IMR-90 (cell line): ENCODE results near the gene RGS12. TPM values are rescaled to one million over a fixed set of nuclear protein-coding genes. Genes with fewer than 3 reads are reported as not detected.

Experiments
- ATAC-seq: fragments of 200-7000 bp; cut with Tn5 transposase; 2 replicates; pipeline ENCODE4 v1.9.1; 2020; ENCODE audit warnings: low read depth, mild to moderate bottlenecking, moderate library complexity
- BruUV-seq: library from RNA; stranded (reverse); fragments of 400-500 nt; replicated peaks from 2 replicates; lab custom pipeline; 2021; lab: Mats Ljungman, UMichigan
- CTCF ChIA-PET: fragments of 300-600 bp; formaldehyde crosslinking; extraction: SDS; loops from one replicate; lab custom pipeline; 2021; ENCODE audit warnings: antibody characterized with exemption; lab: Yijun Ruan, JAX
- POLR2A ChIA-PET: fragments of 300-600 bp; sonication (Branson Sonifier 250); formaldehyde crosslinking; loops from one replicate; lab custom pipeline; 2022; ENCODE audit warnings: antibody characterized with exemption; ENCODE audit not compliant: unreplicated experiment; lab: Charles Lee
- DNase-seq: peaks from one replicate; pipeline ENCODE4 v3.0.0; 2013
- H2AFZ ChIP-seq: replicated peaks from 2 replicates; pipeline ENCODE3; 2013; ENCODE audit warnings: low read length, mild to moderate bottlenecking; ENCODE audit not compliant: poor library complexity
- H2AK5ac ChIP-seq: 2 replicates; pipeline ENCODE4 v1.6.1; 2013; ENCODE audit warnings: low read depth, low read length, inconsistent platforms
- H2AK9ac ChIP-seq: replicated peaks from 2 replicates; pipeline ENCODE3; 2013; ENCODE audit warnings: mild to moderate bottlenecking, low read depth, low read length, moderate library complexity; ENCODE audit not compliant: poor library complexity
- H2BK120ac ChIP-seq: 2 replicates; pipeline ENCODE4 v1.6.1; 2013; ENCODE audit warnings: low read depth, low read length, inconsistent platforms
- H2BK15ac ChIP-seq: 3 replicates; pipeline ENCODE4 v1.6.1; 2013; ENCODE audit warnings: low read depth, low read length, inconsistent platforms
- H2BK20ac ChIP-seq: 2 replicates; pipeline ENCODE4 v1.6.1; 2013; ENCODE audit warnings: low read depth, mild to moderate bottlenecking, inconsistent platforms, low read length, moderate library complexity
- H2BK5ac ChIP-seq: 2 replicates; pipeline ENCODE4 v1.6.1; 2013; ENCODE audit warnings: mild to moderate bottlenecking, low read depth, low read length, inconsistent platforms; ENCODE audit not compliant: poor library complexity, severe bottlenecking
- H3K14ac ChIP-seq: replicated peaks from 2 replicates; pipeline ENCODE4 v1.6.1; 2013; ENCODE audit warnings: low read depth, low read length, inconsistent platforms
- H3K18ac ChIP-seq: 2 replicates; pipeline ENCODE4 v1.6.1; 2013; ENCODE audit warnings: low read depth, low read length, control low read depth
- H3K23ac ChIP-seq: 2 replicates; pipeline ENCODE4 v1.6.1; 2013; ENCODE audit warnings: low read depth, low read length, inconsistent platforms
- H3K27ac ChIP-seq: 2 replicates; pipeline ENCODE4 v1.5.1; 2013; ENCODE audit warnings: mild to moderate bottlenecking, control low read depth, low read length; ENCODE audit not compliant: insufficient read depth
- H3K27me3 ChIP-seq: 2 replicates; pipeline ENCODE4 v1.6.1; 2013; ENCODE audit warnings: low read length; ENCODE audit not compliant: control insufficient read depth, insufficient read depth
- H3K36me3 ChIP-seq: 2 replicates; pipeline ENCODE4 v1.6.1; 2013; ENCODE audit warnings: low read length, mixed read lengths; ENCODE audit not compliant: control insufficient read depth, insufficient read depth
- H3K4ac ChIP-seq: 2 replicates; pipeline ENCODE4 v1.6.1; 2013; ENCODE audit warnings: low read depth, low read length, inconsistent platforms
- H3K4me1 ChIP-seq: 2 replicates; pipeline ENCODE4 v1.6.1; 2013; ENCODE audit warnings: low read length, mixed read lengths; ENCODE audit not compliant: control insufficient read depth, insufficient read depth
- H3K4me2 ChIP-seq: 2 replicates; pipeline ENCODE4 v1.6.1; 2013; ENCODE audit warnings: low read depth, mild to moderate bottlenecking, control low read depth, low read length, moderate library complexity
- H3K4me3 ChIP-seq: 2 replicates; pipeline ENCODE4 v1.5.1; 2013; ENCODE audit warnings: low read depth, mild to moderate bottlenecking, control low read depth, low read length, moderate library complexity; ENCODE audit not compliant: insufficient read depth
- H3K56ac ChIP-seq: 2 replicates; pipeline ENCODE4 v1.6.1; 2013; ENCODE audit warnings: low read length, inconsistent platforms; ENCODE audit not compliant: insufficient read depth; ENCODE audit errors: extremely low read depth
- H3K79me1 ChIP-seq, 2 experiments: 2 replicates each; pipeline ENCODE4 v1.6.1; 2013; ENCODE audit warnings: low read length in 2 of 2, inconsistent platforms in 1 of 2, low read depth in 1 of 2
- H3K9ac ChIP-seq: 2 replicates; pipeline ENCODE4 v1.6.1; 2013; ENCODE audit warnings: low read depth, low read length, control low read depth
- H3K9me1 ChIP-seq: 2 replicates; pipeline ENCODE4 v1.6.1; 2013; ENCODE audit warnings: low read length, inconsistent platforms; ENCODE audit not compliant: insufficient read depth
- H3K9me3 ChIP-seq: 2 replicates; pipeline ENCODE4 v1.6.1; 2013; ENCODE audit warnings: low read length; ENCODE audit not compliant: control insufficient read depth, insufficient read depth
- H4K20me1 ChIP-seq: 2 replicates; pipeline ENCODE4 v1.6.1; 2013; ENCODE audit warnings: low read length, inconsistent platforms; ENCODE audit not compliant: insufficient read depth
- H4K5ac ChIP-seq: 2 replicates; pipeline ENCODE4 v1.6.1; 2013; ENCODE audit warnings: mild to moderate bottlenecking, low read depth, low read length, control low read depth
- H4K8ac ChIP-seq, 2 experiments: 2 replicates each; pipeline ENCODE4 v1.6.1; 2013; ENCODE audit warnings: low read depth in 2 of 2, low read length in 2 of 2, control low read depth in 1 of 2, inconsistent platforms in 1 of 2
- H4K91ac ChIP-seq: 2 replicates; pipeline ENCODE4 v1.6.1; 2013; ENCODE audit warnings: low read depth, low read length, inconsistent platforms; ENCODE audit not compliant: insufficient read depth
- CEBPB ChIP-seq: IDR thresholded peaks from 2 replicates; pipeline ENCODE4 v1.6.1; 2012; ENCODE audit warnings: low read depth, low read length, improper control_type of control experiment
- MAFK ChIP-seq: IDR thresholded peaks from 2 replicates; pipeline ENCODE4 v1.6.1; 2012; ENCODE audit warnings: low read depth, low read length, improper control_type of control experiment
- NFE2L2 ChIP-seq: fragments of 150-350 bp; IDR thresholded peaks from 2 replicates; pipeline ENCODE4 v1.6.1; 2016; ENCODE audit warnings: low read depth, mild to moderate bottlenecking, low read length
- RCOR1 ChIP-seq: IDR thresholded peaks from 2 replicates; pipeline ENCODE4 v1.6.1; 2012; ENCODE audit warnings: mild to moderate bottlenecking, low read length, improper control_type of control experiment; ENCODE audit not compliant: insufficient replicate concordance
- SMC3 ChIP-seq: fragments of 150-350 bp; IDR thresholded peaks from 2 replicates; pipeline ENCODE4 v1.6.1; 2016; ENCODE audit warnings: low read depth, mild to moderate bottlenecking, antibody characterized with exemption, low read length, moderate library complexity
- WGBS, 2 experiments: methylation state at CpG; one replicate each; pipeline versions ENCODE4 v1.1.5 to v1.1.7; 2013; ENCODE audit warnings: missing lambda C conversion rate in 2 of 2; ENCODE audit not compliant: insufficient read length in 1 of 2; ENCODE audit errors: extremely low coverage in 2 of 2; 5-methylcytosine and 5-hydroxymethylcytosine counted together
- dilution Hi-C: fragments of 300-500 bp; cut with HindIII; formaldehyde crosslinking; loops from one replicate; pipeline ENCODE4 v1.14.3; 2018; ENCODE audit warnings: low sequenced_read_pairs; ENCODE audit not compliant: unreplicated experiment
- in situ Hi-C: fragments of 300-500 bp; cut with MboI; formaldehyde crosslinking; loops from 3 replicates; pipeline ENCODE4 v1.14.3; 2019; ENCODE audit warnings: low sequenced_read_pairs, inconsistent platforms, mixed read lengths
- intact Hi-C: fragments of 100-400 bp; cut with micrococcal nuclease; formaldehyde crosslinking; loops from 2 replicates; pipeline ENCODE4 v1.10.0; 2022
- polyA plus RNA-seq, 3 experiments: library from polyadenylated mRNA; depleted of rRNA; stranded (reverse); fragments of >200 nt; gene quantifications; 2 replicates each; pipeline ENCODE4 v1.2.3, GENCODE V29; 2012; ENCODE audit warnings: low replicate concordance in 1 of 3
- total RNA-seq: library from RNA; depleted of rRNA; stranded (reverse); fragments of >200 nt; gene quantifications from 2 replicates; pipeline ENCODE4 v1.2.3, GENCODE V29; 2012
- TF ChIP-seq, protein P1 (sequence below): conservative IDR thresholded peaks from 2 replicates; pipeline ENCODE4 v1.5.1; 2012; ENCODE audit warnings: mild to moderate bottlenecking, low read depth, low read length, improper control_type of control experiment

The RGS12 gene
- total and polyA plus RNA-seq, 2 of the 4 experiments (the other 2 are of a cell fraction) = 11.8 to 12.0 TPM

DNA sequence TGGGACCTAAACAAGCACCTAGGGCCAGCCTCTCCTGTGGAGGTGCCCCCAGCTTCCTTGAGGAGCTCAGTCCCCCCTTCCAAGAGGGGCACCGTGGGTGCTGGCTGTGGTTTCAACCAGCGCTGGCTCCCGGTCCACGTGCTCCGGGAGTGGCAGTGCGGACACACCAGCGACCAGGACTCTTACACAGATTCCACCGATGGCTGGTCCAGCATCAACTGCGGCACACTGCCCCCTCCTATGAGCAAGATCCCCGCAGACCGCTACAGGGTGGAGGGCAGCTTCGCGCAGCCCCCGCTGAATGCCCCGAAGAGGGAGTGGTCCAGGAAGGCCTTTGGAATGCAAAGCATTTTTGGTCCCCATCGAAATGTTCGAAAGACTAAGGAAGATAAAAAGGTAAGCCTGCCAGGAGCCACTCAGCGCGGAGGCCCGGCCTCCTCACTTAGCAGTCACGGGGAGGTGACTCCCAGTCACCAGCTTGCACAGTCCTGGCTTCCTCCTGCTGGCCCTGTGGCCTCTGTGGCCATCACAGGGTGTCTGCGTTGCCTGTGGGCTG, 24.9 kb downstream of the RGS12 start:
- H3K4me3 ChIP-seq = no peak overlapping the region
- H2BK15ac ChIP-seq = no peak overlapping the region
- H2BK20ac ChIP-seq = no peak overlapping the region
- H2BK120ac ChIP-seq = no peak overlapping the region
- no peak overlapping the region for H2AK9ac ChIP-seq
- 98% methylated on average over 10 of the region's 22 CpGs; no CpG with 5 or more reads in 1 of the 2 experiments for WGBS, 2 experiments
- peaks cover 21% of the 10 kb centered on the region for H4K20me1 ChIP-seq
- peaks cover 23% of the 10 kb centered on the region for H3K36me3 ChIP-seq
- no peak overlapping the region for H3K4me2 ChIP-seq
- no TSS peak for BruUV-seq
- H2AK5ac ChIP-seq = no peak overlapping the region
- H3K23ac ChIP-seq = no peak overlapping the region
- no peak for DNase-seq
- no peak overlapping the region for H3K27ac ChIP-seq
- no peaks in the 10 kb centered on the region for H3K27me3 ChIP-seq
- no peak overlapping the region for H2AFZ ChIP-seq
- no peak overlapping the region for H2BK5ac ChIP-seq
- peaks cover 3% of the 10 kb centered on the region; the same call in 1 of the 2 replicates for H3K4me1 ChIP-seq
- dilution Hi-C loops (no loop called here), intact Hi-C loops (no loop called here), in situ Hi-C loops (no loop called here)
- H3K56ac ChIP-seq = no peak overlapping the region
- no peak for ATAC-seq
- H4K91ac ChIP-seq = no peak overlapping the region
- no peak for TF ChIP-seq CEBPB
- no peak for TF ChIP-seq SMC3
- no peak for TF ChIP-seq MAFK
- no peak for TF ChIP-seq NFE2L2
- no peak for TF ChIP-seq RCOR1
- TF ChIP-seq, protein P1, sequence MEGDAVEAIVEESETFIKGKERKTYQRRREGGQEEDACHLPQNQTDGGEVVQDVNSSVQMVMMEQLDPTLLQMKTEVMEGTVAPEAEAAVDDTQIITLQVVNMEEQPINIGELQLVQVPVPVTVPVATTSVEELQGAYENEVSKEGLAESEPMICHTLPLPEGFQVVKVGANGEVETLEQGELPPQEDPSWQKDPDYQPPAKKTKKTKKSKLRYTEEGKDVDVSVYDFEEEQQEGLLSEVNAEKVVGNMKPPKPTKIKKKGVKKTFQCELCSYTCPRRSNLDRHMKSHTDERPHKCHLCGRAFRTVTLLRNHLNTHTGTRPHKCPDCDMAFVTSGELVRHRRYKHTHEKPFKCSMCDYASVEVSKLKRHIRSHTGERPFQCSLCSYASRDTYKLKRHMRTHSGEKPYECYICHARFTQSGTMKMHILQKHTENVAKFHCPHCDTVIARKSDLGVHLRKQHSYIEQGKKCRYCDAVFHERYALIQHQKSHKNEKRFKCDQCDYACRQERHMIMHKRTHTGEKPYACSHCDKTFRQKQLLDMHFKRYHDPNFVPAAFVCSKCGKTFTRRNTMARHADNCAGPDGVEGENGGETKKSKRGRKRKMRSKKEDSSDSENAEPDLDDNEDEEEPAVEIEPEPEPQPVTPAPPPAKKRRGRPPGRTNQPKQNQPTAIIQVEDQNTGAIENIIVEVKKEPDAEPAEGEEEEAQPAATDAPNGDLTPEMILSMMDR = no peak
- H3K9me1 ChIP-seq = peaks cover 22% of the 10 kb centered on the region; the same call in 1 of the 2 replicates
- no peak overlapping the region for H3K14ac ChIP-seq
- H3K4ac ChIP-seq = no peak overlapping the region
- H3K9ac ChIP-seq = no peak overlapping the region
- H4K8ac ChIP-seq = no peak overlapping the region
- H3K79me1 ChIP-seq = peaks cover 36 to 86% of the 10 kb centered on the region in 2 experiments
- ChIA-PET CTCF (no interaction called here), POLR2A (no interaction called here)
- H4K5ac ChIP-seq = no peak overlapping the region
- no peak overlapping the region for H3K18ac ChIP-seq
- no peaks in the 10 kb centered on the region for H3K9me3 ChIP-seq
